ENCODE data around the gene SEMA3D. TPM values are rescaled to one million over a fixed set of nuclear protein-coding genes. Genes with fewer than 3 reads are reported as not detected.

The SEMA3D gene
- total RNA-seq, 1 donor from 2014 or later: 1.5 TPM

DNA sequence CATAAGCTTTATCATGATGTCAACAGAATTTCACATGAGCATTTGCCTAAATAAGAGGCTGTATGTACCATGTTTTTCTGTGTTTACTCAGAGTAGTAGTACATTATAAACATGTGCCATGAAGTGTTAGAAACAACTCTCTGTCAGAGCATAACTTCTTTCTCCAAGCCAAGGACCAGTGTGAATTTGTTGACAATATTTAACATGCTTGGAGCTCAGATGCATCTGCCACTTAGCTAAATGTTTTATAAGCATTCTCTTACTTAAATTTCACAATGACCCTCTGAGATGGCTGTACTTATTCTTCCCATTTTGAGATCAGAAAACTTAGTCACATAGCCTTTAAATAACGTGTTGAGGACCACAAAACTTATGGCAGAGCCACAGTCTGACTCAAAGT lies 105.0 kb downstream of the SEMA3D start:
- DNase-seq (ENCODE audit: extremely low read depth, low read depth, low spot score): no peak

DNA sequence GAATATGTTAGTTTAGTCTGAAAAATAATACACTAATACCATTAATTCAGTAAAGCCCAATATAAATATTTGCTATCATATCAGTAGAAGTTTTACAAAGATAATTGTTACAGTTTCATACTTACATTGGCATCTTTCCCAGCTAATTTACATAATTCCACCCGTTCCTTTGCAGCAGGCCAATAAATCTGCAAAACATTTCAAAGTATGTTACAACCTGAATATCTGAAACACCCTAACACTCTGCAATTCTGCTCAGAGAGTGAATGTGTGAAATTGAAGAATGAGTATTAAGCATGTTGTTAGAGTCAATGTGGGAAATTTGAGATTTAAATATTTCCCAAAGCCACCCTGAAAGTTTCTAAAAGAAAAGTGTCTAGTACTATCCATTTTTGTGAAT lies 105.5 kb downstream of the SEMA3D start:
- no peak for DNase-seq (ENCODE audit: extremely low read depth, low read depth, low spot score)

DNA sequence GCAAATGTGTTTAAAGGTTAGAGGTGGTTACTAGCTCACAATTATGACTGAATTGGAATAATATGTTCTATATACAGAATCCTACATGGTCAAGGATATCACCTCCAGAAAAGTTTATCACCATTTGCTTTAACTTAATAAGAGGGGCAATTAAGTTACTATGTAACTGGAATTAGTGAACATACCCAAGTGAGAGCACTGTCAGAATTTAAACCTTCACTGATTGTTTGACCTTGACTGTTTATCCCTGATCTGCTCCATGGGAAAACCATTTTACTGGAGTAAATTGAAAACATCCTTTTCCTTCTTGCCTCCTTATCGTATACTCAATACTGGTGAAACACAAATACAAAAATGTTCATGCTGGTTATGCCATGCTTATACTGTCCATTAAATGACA lies 107.4 kb downstream of the SEMA3D start:
- DNase-seq (ENCODE audit: extremely low read depth, low read depth, low spot score): no peak

DNA sequence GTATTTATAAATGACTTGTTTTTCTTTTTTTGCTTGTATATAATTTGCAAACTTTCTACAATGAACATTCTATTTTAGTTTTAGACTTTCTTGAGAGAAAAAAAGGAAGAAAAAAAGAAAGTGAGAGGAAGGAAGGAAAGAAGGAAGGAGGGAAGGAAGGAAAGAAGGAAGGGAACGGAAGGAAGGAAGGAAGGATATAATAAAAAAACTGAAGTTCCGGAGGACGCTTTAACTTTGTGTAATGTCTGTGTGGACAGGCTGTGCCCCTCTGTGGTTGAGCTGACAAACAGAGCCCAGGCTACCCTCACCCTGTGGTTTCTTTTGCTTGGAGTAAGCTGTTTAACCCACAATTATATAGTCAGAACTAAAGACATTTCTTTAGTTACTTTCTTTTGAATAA lies 108.7 kb downstream of the SEMA3D start:
- DNase-seq (ENCODE audit: extremely low read depth, low read depth, low spot score): no peak

DNA sequence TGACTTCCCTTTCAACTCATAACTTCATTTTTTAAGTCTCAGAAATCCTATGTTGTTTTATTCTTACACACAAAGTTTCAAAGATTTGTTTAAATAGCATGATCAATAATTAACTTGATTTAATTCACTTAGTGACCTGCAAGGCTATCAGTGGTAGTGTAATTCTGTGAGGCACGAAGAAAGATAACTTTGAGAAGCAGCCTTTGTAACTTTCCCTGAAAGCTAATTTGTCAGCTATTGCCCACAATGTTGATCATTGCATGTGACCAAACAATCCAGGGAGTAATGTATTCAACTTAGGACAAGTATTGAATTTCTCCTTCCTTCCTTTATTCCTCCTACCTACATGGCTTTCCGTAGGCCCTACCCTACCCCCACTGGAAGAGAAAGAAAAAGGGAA lies 111.0 kb downstream of the SEMA3D start:
- no peak for DNase-seq (ENCODE audit: extremely low read depth, low read depth, low spot score)

DNA sequence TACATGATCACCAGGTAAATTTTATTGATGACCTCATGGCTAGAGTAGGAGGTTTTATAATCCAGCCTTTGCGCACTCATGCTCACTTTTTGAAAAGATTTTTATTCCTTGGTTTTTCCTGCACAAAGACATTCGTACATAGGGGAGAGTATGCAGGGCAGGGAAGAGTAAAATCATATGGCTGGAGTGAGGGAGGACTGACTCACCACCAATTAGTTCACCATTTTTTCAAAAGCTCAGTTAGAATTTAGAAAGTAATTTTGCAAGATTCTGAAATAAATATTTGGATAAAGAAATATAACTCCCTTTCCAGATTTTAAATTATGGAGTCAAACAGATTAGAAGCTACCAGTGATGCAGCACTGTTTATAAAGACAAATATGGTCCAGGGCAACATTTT lies 111.9 kb downstream of the SEMA3D start:
- no peak for DNase-seq (ENCODE audit: extremely low read depth, low read depth, low spot score)

GRCh38 chr7:85074016-85074415 lies 112.8 kb downstream of the SEMA3D start:
- DNase-seq (ENCODE audit: extremely low read depth, low read depth, low spot score): no peak

GRCh38 chr7:85070967-85071628 lies 115.8 kb downstream of the SEMA3D start:
- DNase-seq (ENCODE audit: extremely low read depth, low read depth, low spot score): no peak

DNA sequence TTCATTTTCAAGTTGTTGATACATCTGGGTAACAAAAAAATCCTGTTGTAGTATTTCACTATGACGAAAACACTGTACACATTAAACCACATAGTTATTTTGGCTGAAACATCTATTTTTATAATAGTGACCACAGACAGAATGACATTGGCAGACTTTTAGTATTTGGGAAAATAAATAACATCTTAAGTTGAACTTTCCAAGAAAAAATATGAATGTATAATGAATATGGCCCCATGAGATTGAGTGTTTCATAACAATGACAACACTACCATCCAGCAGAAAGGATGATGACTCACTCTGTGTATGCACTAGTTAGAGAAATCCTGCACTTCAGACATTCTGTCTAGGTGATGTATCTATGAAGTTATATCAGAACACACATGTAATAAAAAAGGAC lies 118.1 kb downstream of the SEMA3D start:
- no peak for DNase-seq (ENCODE audit: extremely low read depth, low read depth, low spot score)

DNA sequence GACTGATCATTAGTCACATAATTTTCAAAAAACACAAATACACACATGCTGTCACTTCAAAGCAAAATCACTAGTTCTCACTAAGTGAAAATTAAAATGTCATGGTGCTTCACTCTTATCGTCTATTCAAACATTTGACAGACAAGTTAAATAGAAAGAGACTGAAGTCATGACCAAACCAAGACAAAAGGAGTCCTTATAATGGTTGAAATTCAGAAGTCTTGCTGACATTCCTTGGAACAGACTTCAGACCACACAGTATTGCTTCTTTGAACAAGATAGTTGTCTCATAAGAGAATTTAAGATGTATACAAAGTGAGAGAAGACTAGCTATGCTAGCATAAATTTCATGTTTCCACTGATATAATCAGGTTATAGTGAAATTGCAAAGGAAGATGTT lies 119.5 kb downstream of the SEMA3D start:
- DNase-seq (ENCODE audit: extremely low read depth, low read depth, low spot score): no peak

DNA sequence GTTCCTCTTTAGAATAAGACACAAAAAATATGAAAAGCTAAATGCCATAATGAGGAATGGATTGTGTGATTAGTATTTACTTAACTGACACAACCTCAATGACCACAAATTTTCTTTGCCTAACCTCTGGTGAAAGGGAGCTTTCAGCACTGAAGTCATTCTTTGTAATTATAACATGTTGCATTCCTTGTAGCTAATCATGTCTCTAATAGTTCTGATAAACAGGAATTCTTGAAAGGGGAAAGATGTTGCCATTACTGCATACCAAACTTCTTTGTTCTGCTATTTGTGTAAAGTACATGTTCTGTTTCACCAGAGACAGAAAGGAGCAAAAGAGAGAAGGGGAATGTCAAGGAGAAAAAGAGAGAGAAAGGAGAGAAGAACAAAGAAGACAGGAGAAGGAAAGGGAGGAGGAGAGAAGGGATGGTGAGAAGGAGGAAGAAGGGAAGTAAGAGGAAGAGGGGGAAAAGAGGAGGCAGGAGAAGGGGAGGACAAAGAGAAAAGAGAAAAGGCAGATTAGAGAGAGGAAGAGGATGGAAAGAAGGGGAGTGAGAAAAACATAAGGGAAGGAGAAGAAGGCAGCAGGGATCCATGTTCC lies 120.9 kb downstream of the SEMA3D start:
- DNase-seq (ENCODE audit: extremely low read depth, low read depth, low spot score): no peak

DNA sequence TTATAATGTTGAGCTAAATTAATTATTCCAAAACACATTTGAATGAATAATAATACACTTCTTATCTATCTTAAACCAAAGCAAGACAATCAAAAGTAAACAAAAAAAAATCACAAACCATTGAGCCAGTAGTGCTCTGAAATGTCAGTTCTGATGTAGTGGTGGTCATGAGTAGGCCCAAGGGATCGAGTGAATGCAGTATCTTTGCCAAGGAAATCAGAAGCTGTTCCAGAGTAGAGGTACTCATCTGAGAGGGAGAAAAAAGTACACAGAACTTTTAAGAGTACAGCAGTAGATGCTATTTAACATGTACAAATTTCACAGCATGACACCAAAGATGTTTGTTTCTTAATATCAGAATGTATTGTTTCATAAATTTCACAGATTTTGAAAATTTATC lies 121.5 kb downstream of the SEMA3D start:
- DNase-seq (ENCODE audit: extremely low read depth, low read depth, low spot score): no peak

- DNase-seq (ENCODE audit: extremely low read depth, low read depth, low spot score): no peak
Measured at GRCh38 chr7:85062651-85063050, 124.2 kb downstream of the SEMA3D start.

DNA sequence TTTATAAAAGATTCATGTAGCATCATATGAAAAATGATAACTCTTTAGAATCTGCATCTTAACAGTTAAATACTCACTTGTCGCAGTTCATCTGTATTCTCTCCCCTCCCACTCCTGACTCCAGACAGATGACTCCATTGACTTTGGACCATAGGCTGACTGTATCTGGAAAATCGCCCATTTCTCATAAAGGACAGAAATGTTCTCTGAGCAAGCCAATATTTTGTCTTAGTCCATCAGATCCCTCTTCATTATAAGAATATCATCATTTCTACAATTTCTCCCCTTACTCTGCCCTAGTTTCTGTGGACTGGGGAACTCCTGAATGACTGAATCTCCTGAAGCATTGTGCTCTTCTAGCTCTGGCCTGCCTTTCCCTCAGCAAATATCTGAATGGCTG lies 125.4 kb downstream of the SEMA3D start:
- no peak for DNase-seq (ENCODE audit: extremely low read depth, low read depth, low spot score)

DNA sequence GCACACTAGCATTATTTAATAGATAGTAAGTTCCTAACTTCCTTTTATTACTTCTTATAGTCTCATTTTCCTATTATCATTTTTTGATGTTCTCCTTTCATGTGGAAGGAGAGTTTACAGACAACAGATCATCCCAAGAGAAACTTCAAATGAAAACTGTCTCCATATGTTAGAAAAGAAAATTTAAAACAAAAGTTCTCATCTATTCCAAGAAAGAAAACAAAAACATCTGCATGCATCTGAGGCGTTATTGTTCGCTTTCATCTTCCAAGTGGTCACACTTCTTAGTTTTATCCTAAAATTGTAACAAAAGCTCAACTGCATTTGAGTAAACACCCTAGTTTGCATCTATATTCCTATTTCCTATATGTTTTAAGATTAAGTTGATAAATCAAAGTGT lies 126.2 kb downstream of the SEMA3D start:
- DNase-seq (ENCODE audit: extremely low read depth, low read depth, low spot score): no peak

DNA sequence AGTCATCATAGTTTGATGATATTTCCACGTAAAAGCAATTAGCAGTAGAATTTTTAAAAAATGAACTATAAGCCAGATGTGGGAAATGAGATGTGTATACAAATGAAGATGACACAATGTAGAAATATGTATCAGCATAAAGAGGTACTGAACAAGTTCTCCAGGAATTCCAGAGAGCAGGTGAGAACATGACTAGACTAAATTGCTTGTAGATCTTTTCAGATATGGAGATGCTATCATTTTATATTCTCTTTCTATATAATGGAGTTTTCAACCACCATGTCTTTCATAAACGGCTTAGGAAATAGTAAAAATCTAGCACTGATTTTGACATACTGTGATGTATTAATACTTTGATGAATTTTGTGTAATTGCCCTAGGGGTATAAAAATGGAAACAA lies 130.9 kb downstream of the SEMA3D start:
- no peak for DNase-seq (ENCODE audit: extremely low read depth, low read depth, low spot score)

- DNase-seq (ENCODE audit: extremely low read depth, low read depth, low spot score): no peak
Measured at GRCh38 chr7:85055196-85055595, 131.7 kb downstream of the SEMA3D start.

DNA sequence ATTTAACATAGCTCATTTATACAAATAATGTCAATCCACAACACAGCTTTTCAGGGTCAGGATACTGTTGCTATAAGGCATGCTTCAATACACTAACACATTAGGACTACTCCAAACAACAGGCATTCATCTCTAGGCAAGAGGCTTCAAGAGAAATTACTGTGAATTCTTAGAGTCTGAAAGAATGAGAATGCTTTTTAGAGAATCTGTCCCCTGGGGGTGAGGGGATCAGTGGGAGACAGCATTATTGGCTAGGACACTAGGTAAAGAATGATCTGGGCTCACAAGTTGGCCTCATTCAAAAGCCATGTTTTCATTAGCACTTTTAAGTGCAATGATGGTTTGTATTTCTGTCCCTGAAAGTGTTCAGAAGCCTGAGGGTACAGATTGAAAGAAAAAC lies 132.6 kb downstream of the SEMA3D start:
- no peak for DNase-seq (ENCODE audit: extremely low read depth, low read depth, low spot score)

- no peak for DNase-seq (ENCODE audit: extremely low read depth, low read depth, low spot score)
Measured at GRCh38 chr7:85052894-85053293, 134.0 kb downstream of the SEMA3D start.

DNA sequence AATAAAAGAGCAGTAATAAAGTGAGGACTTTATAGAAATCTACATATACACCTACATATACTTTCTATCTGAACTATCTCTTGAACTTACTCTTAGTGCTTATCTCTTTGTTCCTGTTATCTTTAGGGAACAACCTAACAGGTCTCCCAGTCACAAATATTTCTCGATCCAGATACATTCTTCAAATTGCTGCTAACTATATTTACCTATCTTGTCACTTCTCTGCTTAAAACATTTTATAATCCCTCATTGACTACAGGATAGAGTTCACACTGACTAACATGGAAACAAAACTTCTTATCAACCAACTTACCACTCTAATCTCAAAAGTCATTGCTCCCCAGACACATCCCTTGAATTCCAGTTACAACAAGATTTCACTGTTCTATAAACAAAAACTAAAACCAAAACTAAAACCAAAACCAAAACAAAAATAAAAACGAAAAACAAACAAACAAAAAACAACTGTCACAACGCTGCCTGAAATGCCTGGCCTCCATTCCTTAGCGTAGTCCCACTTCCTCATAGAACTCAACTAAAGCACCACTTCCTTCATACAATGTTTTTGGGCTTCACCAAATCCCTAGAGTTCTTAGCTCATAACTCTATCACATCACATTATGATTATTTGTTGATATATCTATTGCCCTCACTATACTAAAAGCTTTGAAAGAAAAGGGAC lies 134.7 kb downstream of the SEMA3D start:
- DNase-seq (ENCODE audit: extremely low read depth, low read depth, low spot score): no peak

DNA sequence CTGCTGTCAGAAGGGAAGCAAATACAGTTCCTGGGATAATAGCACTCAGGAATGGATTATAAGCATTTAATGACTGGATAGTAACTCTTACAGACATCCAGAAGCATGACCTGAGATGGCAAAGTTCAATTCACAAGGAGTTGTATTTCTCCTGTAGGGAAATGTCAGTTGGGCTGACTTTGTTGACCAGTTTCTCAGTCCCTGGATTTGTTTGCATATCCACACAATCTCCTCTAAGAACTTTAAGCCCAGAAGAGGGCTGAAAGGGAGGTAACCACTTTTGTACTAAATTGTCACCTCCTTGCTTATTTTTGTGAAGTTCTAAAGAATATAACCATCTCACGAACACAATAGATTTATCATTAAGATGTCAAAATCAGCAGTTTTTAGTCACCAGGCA lies 140.3 kb downstream of the SEMA3D start:
- no peak for DNase-seq (ENCODE audit: extremely low read depth, low read depth, low spot score)

DNA sequence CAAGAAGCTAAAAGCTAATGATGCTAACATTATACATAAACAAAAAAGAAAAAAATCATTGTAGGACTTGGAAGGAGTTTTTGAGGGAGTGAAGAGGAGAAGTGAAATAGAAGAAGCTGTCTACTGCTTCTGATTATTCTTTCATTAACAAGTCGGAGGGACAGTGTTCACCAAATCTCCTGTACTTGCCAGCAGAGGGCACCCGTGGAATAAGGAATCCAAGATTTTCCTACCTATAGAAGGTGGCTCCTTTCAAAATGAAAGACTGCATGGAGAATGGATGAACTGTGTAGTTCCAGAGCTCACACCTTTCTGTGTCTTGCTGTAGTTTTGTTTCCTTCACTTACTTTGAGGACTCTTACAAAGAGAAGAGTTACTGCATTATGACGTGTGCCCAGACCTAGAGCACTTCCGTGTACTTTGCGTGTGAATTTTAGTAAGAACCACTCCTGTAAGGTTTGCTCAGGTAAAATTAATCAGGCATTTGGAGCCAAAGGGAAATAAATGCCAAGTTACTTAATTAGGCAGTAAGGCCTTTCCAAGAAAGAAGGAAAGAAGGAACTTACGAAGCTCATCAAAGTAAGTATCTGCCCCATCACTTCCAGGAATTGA lies 145.1 kb downstream of the SEMA3D start:
- DNase-seq (ENCODE audit: extremely low read depth, low read depth, low spot score): peak; percentile 67
